ENCODE measurements around the gene PLPP6. TPM values are rescaled to one million over a fixed set of nuclear protein-coding genes. Genes with fewer than 3 reads are reported as not detected.

Gene PLPP6
- polyA plus RNA-seq, 1 donor (not counting 4 experiments of a cell fraction or from before 2014, with no cell fraction given), result 7.7 TPM

- H3K9ac ChIP-seq (ENCODE audit: control insufficient read depth, extremely low read depth, insufficient read depth, low read length), result no peak overlapping the region
- H3K27ac ChIP-seq (ENCODE audit: control insufficient read depth, insufficient read depth, low read length), result no peak overlapping the region
- no peaks in the 10 kb centered on the region for H4K20me1 ChIP-seq (ENCODE audit: control insufficient read depth, extremely low read depth, insufficient read depth, low read length)
- no peaks in the 10 kb centered on the region for H3K79me2 ChIP-seq (ENCODE audit: control insufficient read depth, insufficient read depth, low read length)
- dilution Hi-C loops (cut with MboI; ENCODE audit: extremely low pct_ligation_motif_present, low sequenced_read_pairs), result no loop called here
- FAIRE-seq (no peak), DNase-seq (ENCODE audit: low read depth, low spot score) (no peak)
- no peaks in the 10 kb centered on the region for H3K9me3 ChIP-seq (ENCODE audit: control insufficient read depth, low read depth, low read length)
- H3K4me1 ChIP-seq (ENCODE audit: control insufficient read depth, extremely low read depth, insufficient read depth, low read length), result peaks cover 14% of the 10 kb centered on the region
- no peaks in the 10 kb centered on the region for H3K27me3 ChIP-seq (ENCODE audit: control insufficient read depth, extremely low read depth, insufficient read depth, low read length)
- no peak overlapping the region for H3K4me3 ChIP-seq (ENCODE audit: control insufficient read depth in 2 of 3, extremely low read depth in 1 of 3, insufficient read depth in 2 of 3, low read depth in 1 of 3, low read length in 3 of 3)
- no peaks in the 10 kb centered on the region for H3K9me1 ChIP-seq (ENCODE audit: control insufficient read depth, extremely low read depth, insufficient read depth, low read length)
- H3K4me2 ChIP-seq (ENCODE audit: control insufficient read depth, extremely low read depth, insufficient read depth, low read depth, low read length), result no peak overlapping the region
- no peak overlapping the region for H2AFZ ChIP-seq (ENCODE audit: control insufficient read depth, low read length)
- TF ChIP-seq, protein P1, sequence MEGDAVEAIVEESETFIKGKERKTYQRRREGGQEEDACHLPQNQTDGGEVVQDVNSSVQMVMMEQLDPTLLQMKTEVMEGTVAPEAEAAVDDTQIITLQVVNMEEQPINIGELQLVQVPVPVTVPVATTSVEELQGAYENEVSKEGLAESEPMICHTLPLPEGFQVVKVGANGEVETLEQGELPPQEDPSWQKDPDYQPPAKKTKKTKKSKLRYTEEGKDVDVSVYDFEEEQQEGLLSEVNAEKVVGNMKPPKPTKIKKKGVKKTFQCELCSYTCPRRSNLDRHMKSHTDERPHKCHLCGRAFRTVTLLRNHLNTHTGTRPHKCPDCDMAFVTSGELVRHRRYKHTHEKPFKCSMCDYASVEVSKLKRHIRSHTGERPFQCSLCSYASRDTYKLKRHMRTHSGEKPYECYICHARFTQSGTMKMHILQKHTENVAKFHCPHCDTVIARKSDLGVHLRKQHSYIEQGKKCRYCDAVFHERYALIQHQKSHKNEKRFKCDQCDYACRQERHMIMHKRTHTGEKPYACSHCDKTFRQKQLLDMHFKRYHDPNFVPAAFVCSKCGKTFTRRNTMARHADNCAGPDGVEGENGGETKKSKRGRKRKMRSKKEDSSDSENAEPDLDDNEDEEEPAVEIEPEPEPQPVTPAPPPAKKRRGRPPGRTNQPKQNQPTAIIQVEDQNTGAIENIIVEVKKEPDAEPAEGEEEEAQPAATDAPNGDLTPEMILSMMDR (optimal IDR thresholded peaks at IDR 0.05 in 1 of 3, IDR thresholded peaks at IDR 0.05 in 1 of 3, conservative IDR thresholded peaks at IDR 0.05 in 1 of 3; ENCODE audit: extremely low read depth in 1 of 3, insufficient read depth in 2 of 3, low read length in 3 of 3), result no peak
- no peak for TF ChIP-seq EZH2 (IDR thresholded peaks at IDR 0.05; ENCODE audit: low read length)
- no peaks in the 10 kb centered on the region for H3K36me3 ChIP-seq (ENCODE audit: control insufficient read depth in 2 of 2, extremely low read depth in 1 of 2, insufficient read depth in 2 of 2, low read length in 2 of 2)
Observed at GRCh38 chr9:4669890-4670289, 7.8 kb downstream of the PLPP6 start.

GRCh38 chr9:4670591-4670990 is 8.5 kb downstream of the PLPP6 start:
- H3K79me2 ChIP-seq (ENCODE audit: control insufficient read depth, insufficient read depth, low read length), result no peaks in the 10 kb centered on the region
- H2AFZ ChIP-seq (ENCODE audit: control insufficient read depth, low read length), result no peak overlapping the region
- H3K36me3 ChIP-seq (ENCODE audit: control insufficient read depth in 2 of 2, extremely low read depth in 1 of 2, insufficient read depth in 2 of 2, low read length in 2 of 2), result no peaks in the 10 kb centered on the region
- no peak overlapping the region for H3K4me3 ChIP-seq (ENCODE audit: control insufficient read depth in 2 of 3, extremely low read depth in 1 of 3, insufficient read depth in 2 of 3, low read depth in 1 of 3, low read length in 3 of 3)
- H3K9ac ChIP-seq (ENCODE audit: control insufficient read depth, extremely low read depth, insufficient read depth, low read length), result no peak overlapping the region
- no peak overlapping the region for H3K27ac ChIP-seq (ENCODE audit: control insufficient read depth, insufficient read depth, low read length)
- dilution Hi-C loops (cut with MboI; ENCODE audit: extremely low pct_ligation_motif_present, low sequenced_read_pairs), result no loop called here
- FAIRE-seq (no peak), DNase-seq (ENCODE audit: low read depth, low spot score) (no peak)
- no peaks in the 10 kb centered on the region for H3K27me3 ChIP-seq (ENCODE audit: control insufficient read depth, extremely low read depth, insufficient read depth, low read length)
- H4K20me1 ChIP-seq (ENCODE audit: control insufficient read depth, extremely low read depth, insufficient read depth, low read length), result no peaks in the 10 kb centered on the region
- TF ChIP-seq, protein P1 (optimal IDR thresholded peaks at IDR 0.05 in 1 of 3, IDR thresholded peaks at IDR 0.05 in 1 of 3, conservative IDR thresholded peaks at IDR 0.05 in 1 of 3; ENCODE audit: extremely low read depth in 1 of 3, insufficient read depth in 2 of 3, low read length in 3 of 3), result no peak
- TF ChIP-seq EZH2 (IDR thresholded peaks at IDR 0.05; ENCODE audit: low read length), result no peak
- no peak overlapping the region for H3K4me2 ChIP-seq (ENCODE audit: control insufficient read depth, extremely low read depth, insufficient read depth, low read depth, low read length)
- H3K9me1 ChIP-seq (ENCODE audit: control insufficient read depth, extremely low read depth, insufficient read depth, low read length), result no peaks in the 10 kb centered on the region
- peaks cover 8% of the 10 kb centered on the region for H3K4me1 ChIP-seq (ENCODE audit: control insufficient read depth, extremely low read depth, insufficient read depth, low read length)
- H3K9me3 ChIP-seq (ENCODE audit: control insufficient read depth, low read depth, low read length), result no peaks in the 10 kb centered on the region

Data from keratinocyte (primary cell).